ENCODE results near the gene SLC30A7.
A peak's percentile ranks its signal among the peaks of the same experiment; 100 is the strongest.
"Not testable (repeated sequence)": the region's sequence is repeated elsewhere in the genome, so short reads cannot be mapped to it uniquely, and the experiment has no call there.

The SLC30A7 gene

GRCh38 chr1:100891380-100891779 lies 4.5 kb upstream of the SLC30A7 start:
- DNase-seq = no peak

GRCh38 chr1:100892554-100892953 lies 3.3 kb upstream of the SLC30A7 start:
- DNase-seq = no peak

- DNase-seq = no peak
Measured at GRCh38 chr1:100893718-100894117, 2.2 kb upstream of the SLC30A7 start.

- peak; percentile 53 for DNase-seq
Measured at GRCh38 chr1:100894603-100895539, 1.0 kb upstream of the SLC30A7 start, which contains the start of gene EXTL2. Gene EXTL2, minus strand, starts transcription at chr1:100894842. Its CDS starts 6,085 bp downstream, at chr1:100888757.

DNA sequence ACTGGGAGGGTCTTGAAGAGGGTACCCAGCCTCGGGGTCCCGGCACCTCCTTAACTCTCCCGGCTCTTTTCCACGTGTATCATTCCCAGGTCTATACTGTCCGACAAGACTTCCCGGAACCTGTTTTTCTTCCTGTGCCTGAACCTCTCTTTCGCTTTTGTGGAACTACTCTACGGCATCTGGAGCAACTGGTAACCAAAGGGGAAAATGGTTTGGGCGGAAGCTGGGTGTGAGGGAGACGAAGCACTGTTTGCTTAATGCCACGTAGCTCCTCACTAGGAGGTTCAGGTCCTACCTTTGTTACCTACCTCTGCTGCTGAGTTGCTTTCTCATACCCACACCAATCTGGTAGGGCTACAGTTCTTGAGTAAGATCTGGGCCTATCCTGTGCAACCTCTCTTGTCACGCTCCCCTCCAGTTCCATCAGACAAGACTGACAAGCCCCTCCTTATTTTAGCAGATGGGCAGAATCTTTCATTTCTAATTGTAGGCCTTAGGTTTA lies 642 bp downstream of the SLC30A7 start:
- DNase-seq = peak; percentile 56

DNA sequence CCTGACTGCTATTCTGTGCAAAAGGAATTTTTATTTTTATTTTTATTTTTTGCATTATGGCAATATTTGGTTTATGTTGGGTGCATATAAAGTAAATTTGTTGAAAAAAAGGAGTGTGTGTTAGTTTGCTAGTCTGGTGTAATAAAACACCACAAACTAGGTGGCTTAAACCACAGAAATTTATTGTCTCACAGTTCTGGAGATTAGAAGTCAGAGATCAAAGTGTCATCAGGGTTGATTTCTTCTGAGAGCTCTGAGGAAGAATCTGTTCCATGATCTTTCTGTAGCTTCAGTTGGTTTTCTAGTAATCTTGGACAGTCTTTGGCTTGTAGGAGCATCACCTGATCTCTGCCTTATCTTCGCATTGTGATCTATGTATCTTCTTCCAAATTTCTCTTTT lies 6.5 kb downstream of the SLC30A7 start:
- DNase-seq = no peak

- no peak for DNase-seq
Measured at GRCh38 chr1:100903777-100904176, 7.9 kb downstream of the SLC30A7 start.

GRCh38 chr1:100904528-100904927 lies 8.6 kb downstream of the SLC30A7 start:
- DNase-seq = no peak

DNA sequence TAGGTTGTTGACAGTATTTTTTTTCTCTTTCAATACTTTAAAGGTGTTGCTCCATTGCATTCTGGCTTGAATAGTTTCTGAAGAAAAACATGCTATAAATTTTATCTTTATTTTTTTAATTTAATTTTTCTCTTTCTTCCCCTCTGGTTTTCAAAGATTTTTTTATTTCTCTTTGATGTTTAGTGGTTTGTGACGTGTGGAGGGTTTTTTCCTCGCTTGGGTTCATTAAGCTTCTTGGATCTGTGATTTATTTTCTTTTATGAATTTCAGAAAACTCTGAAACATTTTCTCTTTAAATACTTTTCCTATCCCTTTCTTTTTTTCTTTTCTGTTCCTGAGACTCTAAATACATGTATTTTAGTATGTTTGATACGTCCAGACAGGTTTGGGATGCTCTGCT lies 9.3 kb downstream of the SLC30A7 start:
- peak; percentile 7 for DNase-seq

DNA sequence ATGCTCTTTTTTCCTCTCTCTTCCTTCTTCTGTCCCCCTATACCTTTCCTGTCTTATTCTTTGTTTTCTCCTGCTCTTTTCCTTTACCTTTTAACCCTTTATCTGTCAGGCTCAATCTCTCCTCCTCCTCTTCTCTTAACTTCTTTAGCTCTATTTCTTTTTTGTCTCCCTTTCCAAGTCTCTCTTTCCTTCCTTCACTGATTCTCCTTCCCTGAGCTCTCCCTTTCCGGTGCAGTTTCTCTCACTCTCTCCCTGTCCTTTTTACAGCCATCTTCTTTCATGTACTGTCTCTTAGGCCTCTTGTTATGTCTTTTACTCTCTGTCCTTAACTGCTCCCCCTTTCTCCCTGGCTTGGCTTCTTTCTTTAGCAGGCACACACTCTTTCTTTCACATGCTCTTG lies 12.0 kb downstream of the SLC30A7 start:
- no peak for DNase-seq

GRCh38 chr1:100909018-100909417 lies 13.1 kb downstream of the SLC30A7 start:
- no peak for DNase-seq

GRCh38 chr1:100912019-100912418 lies 16.1 kb downstream of the SLC30A7 start:
- DNase-seq = no peak

DNA sequence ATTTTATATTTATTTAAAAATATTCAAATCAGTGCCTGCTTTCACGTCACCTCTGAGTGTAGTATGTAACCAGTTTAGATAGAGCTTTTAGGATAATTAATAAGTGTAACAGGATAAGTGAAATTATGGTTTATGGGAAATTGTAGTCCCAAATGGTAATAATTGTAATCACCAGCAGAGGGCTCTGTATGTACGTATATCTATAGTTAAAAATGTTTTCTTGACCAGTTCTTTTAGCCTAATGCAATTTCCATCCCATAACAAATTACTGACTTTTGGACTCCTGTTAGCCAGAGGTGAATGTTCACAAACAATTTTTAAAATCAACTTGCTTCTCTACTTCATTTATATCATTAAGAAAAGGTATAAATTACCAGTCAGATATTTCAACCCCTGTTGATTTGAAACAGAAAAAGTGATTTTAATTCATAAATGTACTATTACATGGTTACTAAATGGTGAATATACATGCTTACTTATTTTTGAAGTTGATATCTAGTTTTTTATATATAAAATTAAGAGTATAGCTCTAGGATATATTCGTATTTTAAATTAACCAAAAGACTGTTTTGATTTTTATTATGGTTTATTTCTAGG lies 25.3 kb downstream of the SLC30A7 start:
- no peak for DNase-seq

DNA sequence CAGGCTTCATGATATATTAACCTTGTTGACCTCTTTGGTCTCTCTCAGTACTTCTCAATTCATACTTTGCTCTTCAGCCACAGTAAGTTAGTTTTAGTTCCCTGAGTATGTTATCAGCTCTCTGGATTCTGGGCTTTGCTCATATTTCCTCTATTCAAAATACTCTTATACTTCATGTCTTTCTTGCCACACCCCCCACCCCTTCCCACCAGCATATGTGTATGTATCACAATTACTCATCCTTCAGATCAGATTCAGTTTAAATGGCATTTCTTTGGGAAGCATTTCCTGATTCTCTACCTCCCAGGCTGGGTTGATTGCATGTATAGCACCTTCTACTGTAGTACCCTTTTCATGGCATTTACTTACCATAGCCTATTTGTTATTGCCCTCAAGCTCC lies 28.3 kb downstream of the SLC30A7 start:
- peak; percentile 65 for DNase-seq

GRCh38 chr1:100924991-100925390 lies 29.1 kb downstream of the SLC30A7 start:
- DNase-seq = peak; percentile 8

DNA sequence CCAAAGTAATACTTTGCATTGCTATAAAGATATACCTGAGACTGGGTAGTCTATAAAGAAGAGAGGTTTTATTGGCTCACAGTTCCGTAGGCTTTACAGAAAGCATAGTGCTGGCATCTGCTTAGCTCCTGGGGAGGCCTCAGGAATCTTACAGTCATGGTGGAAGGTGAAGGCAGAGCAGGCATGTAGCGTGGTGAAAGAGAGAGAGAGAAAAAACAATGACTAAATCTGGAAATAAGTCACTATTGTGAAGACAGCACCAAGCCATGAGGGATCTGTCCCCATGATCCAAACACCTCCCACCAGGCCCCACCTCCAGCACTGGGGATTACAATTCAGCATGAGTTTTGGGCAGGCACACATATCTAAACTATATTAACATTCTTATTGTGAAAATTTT lies 30.4 kb downstream of the SLC30A7 start:
- DNase-seq = no peak

GRCh38 chr1:100927276-100927675 lies 31.4 kb downstream of the SLC30A7 start:
- DNase-seq = peak; percentile 76

GRCh38 chr1:100928128-100928527 lies 32.2 kb downstream of the SLC30A7 start:
- DNase-seq = peak; percentile 36

DNA sequence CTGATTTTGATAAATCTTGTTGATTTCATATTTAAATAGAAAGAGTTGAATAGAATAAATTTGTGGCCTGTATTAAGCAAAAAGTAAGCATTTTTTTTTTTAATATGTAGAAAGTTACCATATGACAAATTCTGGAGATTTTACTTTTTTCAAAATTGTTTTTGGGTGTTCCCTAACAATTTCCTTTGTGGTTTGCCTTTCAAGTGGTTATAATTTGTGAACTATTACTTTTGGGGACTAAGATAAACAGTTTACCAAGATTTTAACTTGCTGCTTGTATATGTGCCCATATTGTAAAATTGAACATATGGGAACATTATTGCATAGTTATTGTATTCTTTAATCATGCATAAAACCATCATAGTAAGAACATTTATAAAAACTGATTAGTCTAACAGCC lies 34.6 kb downstream of the SLC30A7 start:
- no peak for DNase-seq

DNA sequence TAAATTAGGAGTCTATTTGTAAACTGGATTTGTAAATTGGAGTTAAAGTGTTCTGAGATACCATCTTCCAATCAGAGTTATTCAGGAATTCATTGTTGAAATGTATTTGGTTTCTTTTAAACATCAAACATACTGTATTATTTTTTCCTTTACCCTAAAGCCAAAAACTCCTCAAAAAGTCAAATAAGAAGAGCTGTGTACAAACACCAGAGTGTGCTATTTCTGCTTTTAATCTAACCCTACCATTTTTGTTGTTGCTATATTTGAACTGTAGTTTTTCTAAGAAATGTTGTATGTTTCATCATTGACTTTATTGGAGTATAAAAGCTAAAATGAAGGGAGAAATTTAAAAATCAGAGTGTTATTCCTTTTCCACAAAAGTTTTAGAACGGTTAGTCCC lies 35.8 kb downstream of the SLC30A7 start:
- no peak for DNase-seq

DNA sequence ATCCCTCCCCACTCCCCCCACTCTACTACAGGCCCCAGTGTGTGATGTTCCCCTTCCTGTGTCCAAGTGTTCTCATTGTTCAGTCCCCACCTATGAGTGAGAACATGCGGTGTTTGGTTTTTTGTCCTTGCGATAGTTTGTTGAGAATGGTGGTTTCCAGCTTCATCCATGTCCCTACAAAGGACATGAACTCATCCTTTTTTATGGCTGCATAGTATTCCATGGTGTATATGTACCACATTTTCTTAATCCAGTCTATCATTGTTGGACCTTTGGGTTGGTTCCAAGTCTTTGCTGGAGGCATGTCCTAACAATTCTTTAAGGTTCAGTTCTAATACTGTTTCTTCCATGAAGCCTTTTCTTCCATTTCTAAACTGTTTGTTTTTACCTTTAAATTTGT lies 37.7 kb downstream of the SLC30A7 start:
- DNase-seq = not testable (repeated sequence)

DNA sequence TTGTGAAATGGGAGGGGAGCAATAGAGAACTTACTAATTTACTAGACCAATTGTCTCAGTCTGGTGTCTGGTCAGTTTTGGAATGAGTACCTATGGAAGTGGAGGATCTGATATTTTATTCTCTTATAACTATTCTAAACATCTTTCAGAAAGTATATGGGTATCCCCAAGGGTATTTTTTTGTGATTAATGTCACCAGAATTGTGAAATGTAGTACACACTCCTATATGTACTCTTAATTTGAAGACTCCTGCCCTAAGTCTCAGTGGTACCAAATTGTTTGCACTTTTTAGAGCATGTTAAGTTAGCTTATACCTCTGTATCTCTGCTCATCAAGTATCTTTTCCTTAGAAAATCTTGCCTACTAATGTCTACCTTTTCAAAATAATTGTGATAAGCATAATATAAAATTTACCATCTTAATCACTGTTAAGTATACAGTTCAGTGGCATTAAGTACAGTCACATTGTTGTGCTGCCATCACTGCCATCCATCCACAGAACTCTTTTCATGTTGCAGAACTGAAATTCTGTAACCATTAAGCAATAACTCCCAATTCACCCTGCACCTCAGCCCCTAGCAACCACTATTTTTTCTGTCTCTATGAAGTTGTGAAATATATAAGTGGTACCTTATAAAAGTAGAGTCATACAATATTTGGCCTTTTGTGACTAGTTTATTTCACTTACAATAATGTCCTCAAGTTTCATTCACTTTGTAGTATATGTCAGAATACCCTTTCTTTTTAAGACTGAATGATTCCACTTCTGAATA lies 40.5 kb downstream of the SLC30A7 start:
- DNase-seq = no peak

DNA sequence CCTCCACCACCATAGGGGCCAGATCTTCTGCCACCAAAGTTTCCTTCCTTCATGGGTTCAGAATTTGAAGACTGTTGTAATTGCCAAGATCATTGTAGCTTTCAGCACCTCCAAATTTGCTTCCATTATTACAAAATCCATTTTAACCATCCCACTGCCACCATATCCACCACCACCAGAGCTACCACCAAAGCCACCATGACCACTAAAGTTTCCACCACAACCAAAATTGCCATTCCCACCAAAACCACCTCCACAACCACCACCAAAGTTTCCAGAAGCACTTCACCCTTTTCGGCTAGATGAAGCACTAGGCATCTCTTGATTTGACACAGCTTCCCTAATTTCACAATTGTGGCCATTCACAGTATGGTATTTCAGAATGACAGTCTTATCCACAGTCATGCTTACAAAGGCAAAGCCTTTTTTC lies 45.2 kb downstream of the SLC30A7 start:
- no peak for DNase-seq

Measured in CD4-positive, alpha-beta T cell treated with Interleukin-6 for 4 hours (primary cell).